NCI-H146 treated with DMSO at 0.1 percent for 48 hours (cell line): ENCODE results near the gene PAPPA2.
"Not testable (repeated sequence)": the region's sequence is repeated elsewhere in the genome, so short reads cannot be mapped to it uniquely, and the experiment has no call there.

Experiments
- DNase-seq: peaks from one replicate; lab custom pipeline; 2025; ENCODE audit not compliant: unreplicated experiment; lab: John Stamatoyannopoulos, UW

PAPPA2 gene

DNA sequence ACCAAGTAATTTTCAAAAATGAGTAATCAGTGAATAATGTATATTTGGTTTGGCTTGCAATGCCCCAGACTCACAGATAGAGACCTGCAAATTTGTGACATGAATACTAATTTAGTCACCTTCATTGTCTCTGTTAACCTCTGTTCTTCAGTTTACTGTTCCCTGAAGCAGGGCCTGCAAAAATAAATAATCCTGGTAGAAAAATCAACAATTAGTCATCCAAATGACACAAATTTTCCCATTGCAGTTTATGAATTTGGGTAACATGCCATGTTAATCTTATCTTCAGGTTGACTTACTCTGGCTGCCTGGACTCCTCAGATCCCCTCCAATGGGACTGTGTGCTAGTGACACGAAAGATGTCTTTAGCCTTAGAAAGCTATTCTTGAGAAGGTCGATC, 289.5 kb downstream of the PAPPA2 start:
- DNase-seq: no peak

DNA sequence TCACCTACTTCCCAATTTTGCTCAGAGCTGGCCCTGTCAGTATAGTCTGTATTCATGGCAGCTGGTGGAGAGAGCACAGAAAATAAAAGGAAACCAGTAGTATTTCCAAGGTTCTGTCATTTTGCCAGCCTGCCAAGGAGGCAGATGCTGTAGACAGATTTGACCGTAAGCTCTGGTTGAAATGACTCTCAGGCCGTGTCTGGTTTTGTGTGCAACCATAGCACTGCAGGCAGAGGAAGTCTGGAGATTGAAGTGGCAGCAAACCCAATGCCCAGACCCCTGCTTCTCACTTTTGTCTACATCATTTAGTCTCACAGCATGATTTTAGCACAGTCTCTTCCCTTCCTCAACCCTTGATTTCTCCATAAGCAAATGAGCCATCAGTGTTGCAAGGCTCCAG, 291.7 kb downstream of the PAPPA2 start:
- no peak for DNase-seq

DNA sequence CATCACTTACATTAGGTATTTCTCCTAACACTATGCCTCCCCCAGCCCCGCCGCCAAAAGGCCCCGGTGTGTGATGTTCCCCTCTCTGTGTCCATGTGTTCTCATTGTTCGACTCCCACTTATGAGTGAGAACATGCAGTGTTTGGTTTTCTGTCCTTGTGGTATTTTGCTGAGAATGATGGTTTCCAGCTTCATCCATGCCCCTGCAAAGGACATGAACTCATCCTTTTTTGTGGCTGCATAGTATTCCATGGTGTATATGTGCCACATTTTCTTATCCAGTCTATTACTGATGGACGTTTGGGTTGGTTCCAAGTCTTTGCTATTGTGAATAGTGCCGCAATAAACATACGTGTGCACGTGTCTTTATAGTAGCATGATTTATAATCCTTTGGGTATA, 293.8 kb downstream of the PAPPA2 start:
- DNase-seq: not testable (repeated sequence)

DNA sequence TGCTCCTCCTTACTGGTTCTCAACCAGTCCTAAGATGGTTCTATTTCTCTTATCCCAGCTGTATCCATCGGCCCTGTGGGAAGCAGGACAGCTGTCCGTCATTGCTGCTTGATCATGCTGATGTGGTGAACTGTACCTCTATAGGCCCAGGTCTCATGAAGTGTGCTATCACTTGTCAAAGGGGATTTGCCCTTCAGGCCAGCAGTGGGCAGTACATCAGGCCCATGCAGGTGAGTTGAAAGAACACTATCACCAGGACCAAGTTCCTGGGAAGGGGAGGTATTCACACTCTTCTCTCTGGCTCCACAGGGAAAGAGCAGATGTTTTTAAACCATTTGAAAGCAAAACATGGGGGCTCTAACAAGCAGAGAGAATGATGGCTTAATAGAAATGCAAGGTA, 302.6 kb downstream of the PAPPA2 start:
- no peak for DNase-seq

DNA sequence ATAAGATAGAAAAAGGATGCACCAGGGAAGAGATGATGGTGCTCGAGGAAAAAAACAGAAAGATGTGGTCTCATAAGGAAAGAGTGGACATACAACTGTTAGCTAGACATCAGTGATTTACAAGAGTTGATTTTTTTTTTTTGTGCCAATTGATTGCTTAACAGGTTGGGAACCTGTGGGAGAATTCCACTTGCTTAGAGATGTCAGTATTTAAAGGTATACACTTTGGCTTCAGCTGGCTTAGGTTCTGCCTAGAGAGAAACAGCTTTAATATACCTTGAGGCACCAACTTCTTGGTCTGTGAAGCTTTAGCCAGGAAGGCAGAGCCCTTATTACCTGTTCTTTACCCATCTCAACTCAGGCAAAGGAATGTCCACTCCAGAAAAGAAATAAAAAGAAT, 303.8 kb downstream of the PAPPA2 start:
- DNase-seq: no peak

DNA sequence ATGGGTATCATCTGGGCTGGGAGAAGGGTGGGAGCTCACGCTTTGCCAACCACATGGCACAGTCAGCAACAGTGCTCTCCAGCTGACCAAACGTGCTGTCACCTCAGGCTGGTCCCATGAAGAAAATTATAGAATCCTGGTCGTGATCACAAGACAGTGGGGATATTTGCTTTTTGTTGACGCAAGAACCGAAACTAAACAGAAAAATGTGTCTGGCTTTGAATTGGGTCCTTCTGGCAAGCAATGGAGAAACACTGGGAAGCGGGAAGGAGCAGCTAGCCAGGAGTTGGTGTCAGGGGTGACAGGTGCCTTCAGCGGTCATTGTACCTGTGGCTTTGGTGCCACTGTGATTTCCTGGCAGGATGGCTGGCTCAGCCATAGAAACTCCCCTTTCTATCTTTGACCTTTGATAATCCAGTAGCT, 304.8 kb downstream of the PAPPA2 start:
- DNase-seq: no peak

DNA sequence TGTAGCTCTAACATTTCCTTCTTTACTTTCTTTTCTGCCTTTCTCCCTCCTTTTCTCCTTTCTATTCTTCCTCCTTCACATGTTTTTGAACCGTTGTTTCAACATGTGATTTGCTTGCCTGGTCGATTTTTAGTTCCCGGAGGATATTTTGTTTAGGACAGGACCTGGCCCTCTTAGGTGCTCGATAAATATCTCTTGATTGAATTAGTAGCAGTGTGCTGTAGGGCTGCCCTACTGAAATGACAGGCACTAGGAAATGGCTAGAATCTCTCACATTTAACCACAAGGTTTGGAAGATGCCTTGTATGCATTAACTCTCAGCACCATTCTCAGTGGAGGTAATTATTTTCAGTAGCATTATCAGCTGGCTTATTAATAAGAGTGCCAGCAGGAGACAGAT, 305.6 kb downstream of the PAPPA2 start:
- no peak for DNase-seq

DNA sequence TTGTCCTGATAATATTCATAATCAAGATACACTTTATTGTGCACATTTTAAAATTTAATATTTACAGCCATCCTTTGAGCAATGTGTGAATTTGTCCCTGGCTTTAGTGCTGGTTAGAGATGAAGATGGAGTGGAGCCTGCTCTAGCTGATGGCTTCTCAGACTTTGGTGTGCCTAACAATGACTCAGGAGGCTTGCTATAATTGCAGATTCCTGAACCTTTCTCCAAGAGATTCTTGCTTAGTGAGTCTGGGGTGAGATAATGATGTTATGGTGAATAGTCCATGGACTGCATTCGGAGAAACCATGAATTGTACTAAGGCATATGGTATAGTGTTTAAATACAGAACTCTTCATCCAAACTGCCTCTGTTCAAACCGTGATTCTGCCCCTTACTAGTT, 307.1 kb downstream of the PAPPA2 start:
- no peak for DNase-seq

DNA sequence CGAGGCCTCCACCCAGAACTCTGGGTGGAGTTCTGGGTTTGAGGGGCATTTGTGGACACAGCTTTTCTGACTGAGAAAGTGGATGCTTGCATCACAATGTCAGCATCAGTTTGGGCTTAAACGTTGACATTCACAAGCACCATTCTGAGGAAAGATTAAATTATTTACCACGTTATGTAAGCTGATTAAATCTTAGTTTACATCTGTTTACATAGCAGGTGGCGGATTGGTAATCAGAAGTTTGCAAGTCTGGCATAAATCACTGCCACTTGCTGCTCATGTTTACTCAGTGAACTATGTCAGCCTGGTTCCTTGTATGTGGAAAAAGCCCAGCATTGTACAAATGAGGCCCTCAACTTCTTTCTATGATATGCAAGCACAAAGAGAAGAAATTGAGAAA, 310.1 kb downstream of the PAPPA2 start:
- no peak for DNase-seq

DNA sequence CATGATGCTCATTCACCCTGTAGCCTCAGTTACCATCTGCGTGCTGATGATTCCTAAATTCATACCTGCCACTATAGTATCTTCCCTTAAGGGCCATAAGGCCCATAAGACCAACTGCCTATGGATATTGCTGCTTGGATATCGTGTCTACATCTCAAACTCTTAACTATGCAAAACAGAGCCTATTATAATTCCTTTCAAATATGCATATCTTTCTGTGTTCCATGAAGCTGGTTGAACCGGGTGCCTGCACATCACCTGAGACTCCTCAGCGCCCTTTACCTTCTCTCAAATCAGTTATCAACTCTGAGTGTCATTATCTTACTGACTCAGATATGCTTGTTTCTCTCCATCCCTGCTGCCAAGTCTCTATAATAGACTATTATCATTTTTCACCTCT, 311.2 kb downstream of the PAPPA2 start:
- DNase-seq: no peak

DNA sequence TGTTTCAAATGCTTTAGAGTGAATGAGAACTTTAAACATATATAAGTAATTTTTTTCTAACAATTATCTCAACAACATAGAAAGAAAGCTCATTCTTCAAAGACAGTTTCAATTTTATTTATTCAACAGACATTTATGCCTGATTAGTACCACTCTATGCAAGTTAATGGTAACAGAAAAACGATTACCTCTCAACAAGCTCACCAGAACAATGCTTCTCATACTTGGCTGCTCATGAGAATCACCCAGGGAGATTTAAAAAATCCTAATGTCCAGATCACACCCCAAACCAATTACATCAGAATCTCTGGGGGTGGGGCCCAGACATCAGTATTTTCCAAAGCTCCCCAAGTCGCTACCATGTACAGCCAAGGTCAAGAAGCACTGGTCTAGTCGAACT, 312.4 kb downstream of the PAPPA2 start:
- DNase-seq: no peak

DNA sequence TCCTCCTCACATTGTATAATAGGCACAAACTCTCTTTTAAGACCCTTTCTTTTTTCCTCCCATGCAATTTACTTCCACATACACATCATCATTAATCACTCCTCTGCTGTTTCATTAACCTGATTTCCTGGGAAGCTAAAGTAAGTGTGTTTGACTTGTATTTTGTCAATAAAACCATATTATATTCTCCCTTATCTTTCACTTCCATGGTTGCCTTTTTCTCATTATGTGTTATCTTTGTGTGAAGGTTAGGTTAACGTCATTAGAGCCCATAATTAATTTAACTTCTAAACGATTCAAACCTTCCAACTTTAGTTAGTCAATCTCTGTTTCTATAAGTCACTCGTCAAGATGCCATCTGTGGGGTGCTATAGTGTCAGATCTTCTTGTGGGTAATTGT, 313.0 kb downstream of the PAPPA2 start:
- no peak for DNase-seq

DNA sequence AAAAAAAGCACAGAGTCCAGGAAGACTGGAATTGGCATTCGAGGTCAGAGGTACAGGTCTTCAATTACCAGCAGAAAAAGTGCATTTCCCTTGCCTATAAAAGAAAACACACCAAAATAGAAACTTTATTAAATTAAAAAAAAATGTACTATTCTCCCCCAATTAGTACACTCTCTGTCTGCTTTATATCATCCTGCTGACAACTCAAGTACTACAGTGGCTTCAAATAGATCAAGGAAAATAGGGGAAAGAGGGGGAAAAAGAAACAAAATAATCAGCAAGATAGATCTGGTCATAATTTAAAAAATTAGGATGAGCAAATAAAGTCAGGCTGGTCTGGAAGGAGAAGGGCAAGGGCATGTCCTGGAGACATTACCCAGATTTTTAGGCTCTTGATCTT, 315.1 kb downstream of the PAPPA2 start:
- no peak for DNase-seq

DNA sequence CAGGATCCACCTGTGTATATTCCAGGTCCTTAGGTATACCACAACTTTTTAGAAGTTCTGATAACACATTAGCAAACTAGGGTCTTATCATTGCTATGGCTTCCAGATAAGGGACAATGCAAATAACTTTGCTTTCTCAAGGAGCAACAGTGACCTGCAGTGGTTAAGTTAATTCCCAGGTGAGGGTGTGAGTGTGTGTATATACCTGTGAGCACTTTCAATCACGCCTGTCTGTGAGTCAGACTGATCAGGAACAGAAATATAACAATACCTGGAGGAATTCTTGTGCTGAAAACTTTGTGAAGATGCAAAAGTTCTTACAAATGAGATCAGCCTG, 317.0 kb downstream of the PAPPA2 start:
- no peak for DNase-seq

DNA sequence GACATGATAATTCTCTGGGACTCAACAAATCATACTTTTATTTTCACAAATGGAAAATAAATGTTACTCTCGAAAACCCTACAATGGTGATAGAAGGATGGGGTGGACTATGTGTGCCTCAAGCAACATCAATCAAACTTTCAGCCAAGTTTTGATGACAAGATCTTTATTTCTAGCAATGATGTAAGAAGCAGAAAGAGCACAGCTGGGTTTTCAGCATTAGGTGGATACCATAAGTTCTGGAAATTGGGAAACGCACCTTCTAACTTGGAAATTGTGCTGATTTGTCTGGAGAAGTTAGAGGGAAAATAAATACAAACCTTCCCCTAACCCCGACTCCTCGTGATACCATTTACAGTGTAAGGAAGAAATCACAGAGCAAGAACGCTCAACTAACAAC, 320.3 kb downstream of the PAPPA2 start:
- DNase-seq: no peak

DNA sequence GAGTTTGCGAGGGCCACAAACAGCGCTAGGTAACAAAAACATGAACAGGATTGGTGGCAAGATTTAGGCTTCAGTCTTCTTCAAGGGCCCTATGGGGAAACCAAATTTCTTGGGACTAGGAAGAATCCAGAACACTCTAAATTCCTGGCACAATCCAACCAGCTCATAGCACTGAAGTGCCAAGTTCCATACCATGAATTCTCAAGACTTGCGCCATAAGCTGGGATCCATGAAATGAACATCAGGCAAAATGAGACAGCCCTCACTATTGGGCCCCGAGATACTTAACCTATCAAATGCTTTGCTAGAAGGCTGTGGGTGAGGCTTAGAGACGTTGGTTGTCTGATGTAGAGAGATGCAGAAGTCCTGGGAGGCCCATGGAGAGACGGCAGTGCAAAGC, 322.1 kb downstream of the PAPPA2 start:
- DNase-seq: no peak

DNA sequence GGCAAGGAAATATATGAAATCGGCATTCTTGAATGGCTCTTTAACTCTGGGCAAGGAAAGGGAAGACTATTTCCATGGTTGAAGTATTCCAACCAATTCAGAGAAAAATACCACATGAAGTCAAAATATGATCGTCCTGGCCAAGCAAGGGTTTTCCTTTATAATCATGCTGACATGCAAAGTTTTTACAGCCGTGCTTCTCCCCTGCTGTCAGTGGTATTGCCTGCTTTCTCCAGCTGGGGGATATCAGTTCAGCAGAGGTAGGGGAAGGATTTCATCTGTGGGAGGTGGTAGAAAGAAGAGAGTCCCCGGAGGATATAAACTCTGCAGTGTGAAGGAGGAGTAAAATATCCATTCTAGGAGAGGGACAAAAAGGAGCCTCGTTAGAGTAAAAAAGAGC, 322.8 kb downstream of the PAPPA2 start:
- DNase-seq: no peak

DNA sequence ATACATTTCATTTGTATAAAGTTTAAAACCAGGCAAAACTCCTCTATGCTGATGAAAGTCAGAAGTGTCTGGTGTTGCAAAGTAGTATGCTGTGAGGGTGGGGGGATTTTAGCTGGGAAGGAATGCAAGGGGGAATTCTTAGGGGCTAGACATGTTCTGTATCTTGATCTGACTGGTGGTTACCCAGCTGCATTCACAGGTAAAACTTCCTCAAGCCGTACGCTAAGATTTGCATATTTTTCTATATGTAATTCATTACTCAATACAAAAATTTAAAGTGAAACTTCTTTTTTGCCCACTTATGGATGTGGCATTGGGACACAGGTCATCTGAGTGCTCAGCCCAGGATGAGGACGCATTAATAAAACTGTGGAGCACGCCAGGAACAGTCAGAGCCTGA, 323.3 kb downstream of the PAPPA2 start:
- no peak for DNase-seq

DNA sequence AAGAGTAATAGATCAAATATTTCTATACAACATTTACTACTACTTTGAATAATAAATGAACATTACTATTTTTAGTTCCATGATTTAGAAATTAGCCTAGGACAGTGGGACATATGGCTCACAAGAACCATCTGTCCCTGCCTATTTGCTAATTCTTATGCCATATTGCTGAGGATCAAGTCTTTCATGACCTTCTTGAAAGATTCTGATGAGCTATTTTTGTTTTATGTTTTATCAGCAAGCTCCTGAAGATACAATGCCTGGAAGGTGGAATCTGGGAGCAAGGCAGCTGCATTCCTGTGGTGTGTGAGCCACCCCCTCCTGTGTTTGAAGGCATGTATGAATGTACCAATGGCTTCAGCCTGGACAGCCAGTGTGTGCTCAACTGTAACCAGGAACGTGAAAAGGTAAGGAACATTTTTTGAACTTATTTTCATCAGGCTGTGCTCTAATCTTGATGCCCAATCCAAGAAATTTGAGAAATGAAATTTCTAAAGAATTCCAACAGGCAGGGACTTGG, 326.7 kb downstream of the PAPPA2 start:
- DNase-seq: no peak

DNA sequence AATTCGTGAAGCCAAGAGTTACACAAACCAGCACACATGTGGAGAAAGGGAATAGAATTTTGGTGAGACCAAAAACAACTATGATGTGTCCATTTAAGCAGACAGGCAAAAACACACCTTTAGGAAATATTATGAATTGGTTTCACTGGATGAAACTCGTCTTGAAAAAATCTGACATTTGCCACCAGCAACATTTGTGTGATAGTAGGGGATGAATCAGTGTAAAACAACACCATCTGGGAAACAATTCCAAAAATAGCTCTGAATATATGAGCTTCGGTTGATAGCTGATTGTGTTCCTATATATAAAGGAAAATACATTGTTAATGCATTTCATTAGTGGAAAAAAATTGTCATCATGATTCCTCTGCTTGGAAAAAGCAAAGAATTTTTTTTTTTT, 327.8 kb downstream of the PAPPA2 start:
- DNase-seq: no peak

DNA sequence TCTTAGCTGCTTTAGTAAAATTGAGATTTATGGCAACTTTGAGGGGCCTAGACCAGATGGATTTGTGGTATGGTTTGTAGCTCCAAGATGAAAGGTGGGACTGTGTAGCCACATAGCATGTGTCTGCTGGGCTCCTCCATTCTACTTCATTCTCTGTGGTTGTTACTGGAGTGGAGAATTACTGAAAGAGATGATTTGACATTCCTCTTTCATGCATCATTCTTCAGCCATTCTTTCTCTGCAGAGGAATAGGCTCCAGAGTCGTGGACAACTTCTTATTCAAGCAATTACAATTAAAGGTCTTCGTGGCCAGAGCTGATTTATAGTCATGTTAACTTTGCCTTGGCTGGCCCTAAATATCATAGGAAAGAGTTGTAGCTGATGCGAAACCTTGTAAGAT, 328.9 kb downstream of the PAPPA2 start:
- no peak for DNase-seq

DNA sequence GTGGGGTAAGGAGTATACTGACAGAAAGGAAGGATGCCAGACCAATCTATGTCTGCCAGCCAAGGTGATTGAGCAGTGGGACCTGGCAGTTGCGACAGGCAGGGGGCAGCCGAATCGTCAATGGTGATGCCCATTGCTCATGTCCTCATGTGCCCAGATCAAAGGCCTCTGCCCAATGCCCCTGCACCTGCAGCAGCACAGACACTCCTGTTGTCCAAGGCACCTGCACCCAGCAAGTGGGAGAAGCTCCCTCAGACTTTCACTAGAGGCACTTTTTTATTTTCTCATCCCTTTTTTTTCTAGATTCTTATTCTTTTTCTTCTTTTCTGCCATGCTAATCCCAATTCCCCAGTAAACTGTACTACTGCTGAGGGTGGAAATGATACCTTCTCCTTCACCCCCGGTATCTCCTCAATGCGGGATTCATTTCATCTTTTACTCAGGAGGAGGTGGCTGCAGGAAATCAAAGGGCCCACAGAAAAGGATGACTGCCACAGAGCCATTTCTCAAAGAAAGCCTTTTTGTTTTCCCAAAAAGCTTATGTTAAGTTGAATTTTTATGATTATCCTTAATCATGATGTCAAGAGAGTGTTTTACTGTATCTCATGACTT, 332.0 kb downstream of the PAPPA2 start:
- no peak for DNase-seq

DNA sequence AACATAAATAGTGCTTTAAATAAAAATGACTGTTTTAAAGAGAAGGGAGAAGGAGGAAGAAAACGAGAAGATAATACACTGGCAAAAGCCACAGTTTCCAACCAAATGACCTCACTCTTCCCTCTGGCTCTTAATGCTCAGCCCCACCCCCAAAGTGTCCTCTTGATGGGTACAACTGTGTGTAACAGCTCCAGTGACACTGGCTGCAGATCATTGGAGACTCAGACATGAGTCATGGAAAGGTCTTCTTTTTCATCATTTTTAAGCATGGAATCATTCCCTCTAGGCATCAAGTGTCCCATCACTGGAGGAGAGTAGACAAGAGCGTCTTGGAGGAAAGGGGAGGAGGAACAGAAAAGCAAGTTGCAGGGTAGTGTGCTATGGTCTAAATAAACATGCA, 333.0 kb downstream of the PAPPA2 start:
- no peak for DNase-seq

DNA sequence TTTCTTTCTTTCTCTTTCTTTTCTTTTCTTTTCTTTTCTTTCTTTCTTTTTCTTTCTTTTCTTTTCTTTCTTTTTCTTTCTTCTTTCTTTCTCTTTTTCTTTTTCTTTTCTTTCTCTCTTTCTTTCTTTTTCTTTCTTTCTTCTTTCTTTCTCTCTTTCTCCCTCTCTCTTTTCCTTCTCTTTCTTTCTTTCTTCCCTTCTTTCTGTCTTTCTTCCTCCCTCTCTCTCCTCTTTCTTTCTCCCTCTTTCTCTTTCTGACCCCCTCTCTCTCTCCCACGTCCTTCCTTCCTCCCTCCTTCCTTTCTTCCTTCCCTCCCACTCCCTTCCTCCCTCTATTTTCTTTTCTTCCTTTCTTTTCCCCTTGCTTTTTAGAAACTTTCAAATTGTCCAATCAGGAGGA, 333.6 kb downstream of the PAPPA2 start:
- no peak for DNase-seq
